IMR-90 (cell line): ENCODE data around the gene BET1. TPM values are rescaled to one million over a fixed set of nuclear protein-coding genes. Genes with fewer than 3 reads are reported as not detected.

Experiments
- ATAC-seq: fragments of 200-7000 bp; cut with Tn5 transposase; 2 replicates; pipeline ENCODE4 v1.9.1; 2020; ENCODE audit warnings: low read depth, mild to moderate bottlenecking, moderate library complexity
- BruUV-seq: library from RNA; stranded (reverse); fragments of 400-500 nt; replicated peaks from 2 replicates; lab custom pipeline; 2021; lab: Mats Ljungman, UMichigan
- CTCF ChIA-PET: fragments of 300-600 bp; formaldehyde crosslinking; extraction: SDS; loops from one replicate; lab custom pipeline; 2021; ENCODE audit warnings: antibody characterized with exemption; lab: Yijun Ruan, JAX
- POLR2A ChIA-PET: fragments of 300-600 bp; sonication (Branson Sonifier 250); formaldehyde crosslinking; loops from one replicate; lab custom pipeline; 2022; ENCODE audit warnings: antibody characterized with exemption; ENCODE audit not compliant: unreplicated experiment; lab: Charles Lee
- DNase-seq: peaks from one replicate; pipeline ENCODE4 v3.0.0; 2013
- H2AFZ ChIP-seq: replicated peaks from 2 replicates; pipeline ENCODE3; 2013; ENCODE audit warnings: low read length, mild to moderate bottlenecking; ENCODE audit not compliant: poor library complexity
- H2AK5ac ChIP-seq: 2 replicates; pipeline ENCODE4 v1.6.1; 2013; ENCODE audit warnings: low read depth, low read length, inconsistent platforms
- H2AK9ac ChIP-seq: replicated peaks from 2 replicates; pipeline ENCODE3; 2013; ENCODE audit warnings: mild to moderate bottlenecking, low read depth, low read length, moderate library complexity; ENCODE audit not compliant: poor library complexity
- H2BK120ac ChIP-seq: 2 replicates; pipeline ENCODE4 v1.6.1; 2013; ENCODE audit warnings: low read depth, low read length, inconsistent platforms
- H2BK15ac ChIP-seq: 3 replicates; pipeline ENCODE4 v1.6.1; 2013; ENCODE audit warnings: low read depth, low read length, inconsistent platforms
- H2BK20ac ChIP-seq: 2 replicates; pipeline ENCODE4 v1.6.1; 2013; ENCODE audit warnings: low read depth, mild to moderate bottlenecking, inconsistent platforms, low read length, moderate library complexity
- H2BK5ac ChIP-seq: 2 replicates; pipeline ENCODE4 v1.6.1; 2013; ENCODE audit warnings: mild to moderate bottlenecking, low read depth, low read length, inconsistent platforms; ENCODE audit not compliant: poor library complexity, severe bottlenecking
- H3K14ac ChIP-seq: replicated peaks from 2 replicates; pipeline ENCODE4 v1.6.1; 2013; ENCODE audit warnings: low read depth, low read length, inconsistent platforms
- H3K18ac ChIP-seq: 2 replicates; pipeline ENCODE4 v1.6.1; 2013; ENCODE audit warnings: low read depth, low read length, control low read depth
- H3K23ac ChIP-seq: 2 replicates; pipeline ENCODE4 v1.6.1; 2013; ENCODE audit warnings: low read depth, low read length, inconsistent platforms
- H3K27ac ChIP-seq: 2 replicates; pipeline ENCODE4 v1.5.1; 2013; ENCODE audit warnings: mild to moderate bottlenecking, control low read depth, low read length; ENCODE audit not compliant: insufficient read depth
- H3K27me3 ChIP-seq: 2 replicates; pipeline ENCODE4 v1.6.1; 2013; ENCODE audit warnings: low read length; ENCODE audit not compliant: control insufficient read depth, insufficient read depth
- H3K36me3 ChIP-seq: 2 replicates; pipeline ENCODE4 v1.6.1; 2013; ENCODE audit warnings: low read length, mixed read lengths; ENCODE audit not compliant: control insufficient read depth, insufficient read depth
- H3K4ac ChIP-seq: 2 replicates; pipeline ENCODE4 v1.6.1; 2013; ENCODE audit warnings: low read depth, low read length, inconsistent platforms
- H3K4me1 ChIP-seq: 2 replicates; pipeline ENCODE4 v1.6.1; 2013; ENCODE audit warnings: low read length, mixed read lengths; ENCODE audit not compliant: control insufficient read depth, insufficient read depth
- H3K4me2 ChIP-seq: 2 replicates; pipeline ENCODE4 v1.6.1; 2013; ENCODE audit warnings: low read depth, mild to moderate bottlenecking, control low read depth, low read length, moderate library complexity
- H3K4me3 ChIP-seq: 2 replicates; pipeline ENCODE4 v1.5.1; 2013; ENCODE audit warnings: low read depth, mild to moderate bottlenecking, control low read depth, low read length, moderate library complexity; ENCODE audit not compliant: insufficient read depth
- H3K56ac ChIP-seq: 2 replicates; pipeline ENCODE4 v1.6.1; 2013; ENCODE audit warnings: low read length, inconsistent platforms; ENCODE audit not compliant: insufficient read depth; ENCODE audit errors: extremely low read depth
- H3K79me1 ChIP-seq, 2 experiments: 2 replicates each; pipeline ENCODE4 v1.6.1; 2013; ENCODE audit warnings: low read length in 2 of 2, inconsistent platforms in 1 of 2, low read depth in 1 of 2
- H3K9ac ChIP-seq: 2 replicates; pipeline ENCODE4 v1.6.1; 2013; ENCODE audit warnings: low read depth, low read length, control low read depth
- H3K9me1 ChIP-seq: 2 replicates; pipeline ENCODE4 v1.6.1; 2013; ENCODE audit warnings: low read length, inconsistent platforms; ENCODE audit not compliant: insufficient read depth
- H3K9me3 ChIP-seq: 2 replicates; pipeline ENCODE4 v1.6.1; 2013; ENCODE audit warnings: low read length; ENCODE audit not compliant: control insufficient read depth, insufficient read depth
- H4K20me1 ChIP-seq: 2 replicates; pipeline ENCODE4 v1.6.1; 2013; ENCODE audit warnings: low read length, inconsistent platforms; ENCODE audit not compliant: insufficient read depth
- H4K5ac ChIP-seq: 2 replicates; pipeline ENCODE4 v1.6.1; 2013; ENCODE audit warnings: mild to moderate bottlenecking, low read depth, low read length, control low read depth
- H4K8ac ChIP-seq, 2 experiments: 2 replicates each; pipeline ENCODE4 v1.6.1; 2013; ENCODE audit warnings: low read depth in 2 of 2, low read length in 2 of 2, control low read depth in 1 of 2, inconsistent platforms in 1 of 2
- H4K91ac ChIP-seq: 2 replicates; pipeline ENCODE4 v1.6.1; 2013; ENCODE audit warnings: low read depth, low read length, inconsistent platforms; ENCODE audit not compliant: insufficient read depth
- CHD1 ChIP-seq: IDR thresholded peaks from 2 replicates; pipeline ENCODE4 v1.6.1; 2012; ENCODE audit warnings: low read depth, low read length, improper control_type of control experiment
- MAFK ChIP-seq: IDR thresholded peaks from 2 replicates; pipeline ENCODE4 v1.6.1; 2012; ENCODE audit warnings: low read depth, low read length, improper control_type of control experiment
- dilution Hi-C: fragments of 300-500 bp; cut with HindIII; formaldehyde crosslinking; loops from one replicate; pipeline ENCODE4 v1.14.3; 2018; ENCODE audit warnings: low sequenced_read_pairs; ENCODE audit not compliant: unreplicated experiment
- in situ Hi-C: fragments of 300-500 bp; cut with MboI; formaldehyde crosslinking; loops from 3 replicates; pipeline ENCODE4 v1.14.3; 2019; ENCODE audit warnings: low sequenced_read_pairs, inconsistent platforms, mixed read lengths
- intact Hi-C: fragments of 100-400 bp; cut with micrococcal nuclease; formaldehyde crosslinking; loops from 2 replicates; pipeline ENCODE4 v1.10.0; 2022
- polyA plus RNA-seq, 3 experiments: library from polyadenylated mRNA; depleted of rRNA; stranded (reverse); fragments of >200 nt; gene quantifications; 2 replicates each; pipeline ENCODE4 v1.2.3, GENCODE V29; 2012; ENCODE audit warnings: low replicate concordance in 1 of 3
- total RNA-seq: library from RNA; depleted of rRNA; stranded (reverse); fragments of >200 nt; gene quantifications from 2 replicates; pipeline ENCODE4 v1.2.3, GENCODE V29; 2012

The BET1 gene
- total and polyA plus RNA-seq, 2 of the 4 experiments (the other 2 are of a cell fraction): 9.9 to 33.2 TPM

DNA sequence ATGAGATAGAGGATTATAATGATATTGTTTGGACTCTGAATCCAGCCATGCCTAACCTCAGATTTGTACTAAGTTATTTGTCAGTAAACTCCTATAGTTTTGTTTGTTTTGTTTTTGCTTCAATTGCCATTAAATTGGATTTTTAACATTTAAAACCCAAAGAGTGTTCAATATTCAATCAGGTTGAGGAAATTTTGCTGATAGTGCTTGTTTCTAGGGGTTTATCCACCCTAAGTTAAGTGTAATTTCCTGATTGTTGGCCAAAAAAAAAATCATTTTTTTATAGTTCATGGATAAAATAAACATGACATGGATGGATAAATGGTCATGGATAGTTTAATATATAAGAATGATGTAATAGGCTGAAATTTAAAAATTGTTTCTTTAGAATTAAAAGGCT is 11.4 kb upstream of the BET1 start:
- POLR2A ChIA-PET: no interaction called here
- H4K5ac ChIP-seq: no peak overlapping the region
- ATAC-seq: no peak
- H2BK5ac ChIP-seq: no peak overlapping the region
- no peak overlapping the region for H2AK5ac ChIP-seq
- H3K23ac ChIP-seq: no peak overlapping the region
- no peak overlapping the region for H3K14ac ChIP-seq
- H3K36me3 ChIP-seq: no peaks in the 10 kb centered on the region
- BruUV-seq: no TSS peak
- dilution Hi-C loops: no loop called here
- no peak overlapping the region for H4K8ac ChIP-seq
- no peaks in the 10 kb centered on the region for H3K27me3 ChIP-seq
- no peak overlapping the region for H4K91ac ChIP-seq
- H3K27ac ChIP-seq: no peak overlapping the region
- H3K79me1 ChIP-seq: no peaks in the 10 kb centered on the region
- no peak overlapping the region for H2BK15ac ChIP-seq
- intact Hi-C loops: no loop called here
- in situ Hi-C loops: no loop called here
- H2AFZ ChIP-seq: no peak overlapping the region
- TF ChIP-seq MAFK (peak; percentile 66), CHD1 (no peak)
- H2AK9ac ChIP-seq: no peak overlapping the region
- no peak overlapping the region for H3K56ac ChIP-seq
- no peak overlapping the region for H2BK120ac ChIP-seq
- H2BK20ac ChIP-seq: no peak overlapping the region
- no peak overlapping the region for H3K9ac ChIP-seq
- no peak overlapping the region for H3K4me3 ChIP-seq
- H3K9me3 ChIP-seq: no peaks in the 10 kb centered on the region
- CTCF ChIA-PET: no interaction called here
- no peaks in the 10 kb centered on the region for H3K4me1 ChIP-seq
- no peak overlapping the region for H3K4ac ChIP-seq
- H3K4me2 ChIP-seq: no peak overlapping the region
- no peaks in the 10 kb centered on the region for H4K20me1 ChIP-seq
- H3K18ac ChIP-seq: no peak overlapping the region
- no peaks in the 10 kb centered on the region for H3K9me1 ChIP-seq
- no peak for DNase-seq
